HG03280 (cell line): Measurements from ENCODE around the gene MMP13.
"Not testable (repeated sequence)": the region's sequence is repeated elsewhere in the genome, so short reads cannot be mapped to it uniquely, and the experiment has no call there.

Experiments
- ATAC-seq: cut with Tn5 transposase; IDR thresholded peaks from one replicate; pipeline ENCODE4 v1.9.1; 2021; ENCODE audit warnings: mild to moderate bottlenecking, moderate library complexity; ENCODE audit not compliant: unreplicated experiment

MMP13 gene

GRCh38 chr11:102903895-102904294 is 51.6 kb downstream of the MMP13 start:
- ATAC-seq, result not testable (repeated sequence)

DNA sequence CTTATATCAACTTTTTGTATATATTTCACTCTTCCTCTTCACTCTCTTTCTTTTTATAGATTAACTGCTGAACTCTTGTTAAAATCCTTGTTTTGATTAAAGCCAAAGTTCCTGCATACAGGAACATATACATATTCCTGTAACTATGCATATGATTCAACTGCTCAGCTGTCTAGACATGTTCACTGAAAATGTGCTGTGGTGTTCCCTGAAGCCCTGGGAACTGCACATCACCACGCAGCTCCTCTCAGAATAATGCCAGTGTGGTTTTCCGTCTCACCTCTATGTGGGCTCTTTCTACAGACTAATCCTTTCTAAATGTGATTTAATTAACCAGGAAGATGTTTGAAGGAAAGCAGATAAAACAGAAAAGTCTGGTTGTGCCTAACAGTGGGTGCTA is 55.2 kb downstream of the MMP13 start:
- ATAC-seq, result no peak
